Activated naive CD8-positive, alpha-beta T cell (primary cell): Measurements from ENCODE around the gene CLBA1.
"Not testable (repeated sequence)": the region's sequence is repeated elsewhere in the genome, so short reads cannot be mapped to it uniquely, and the experiment has no call there.

Experiments used
- H3K27ac Mint-ChIP-seq: one replicate; pipeline ENCODE4 v1.8.0; 2021; ENCODE audit warnings: mixed read lengths
- H3K27me3 Mint-ChIP-seq: one replicate; pipeline ENCODE4 v1.8.0; 2021; ENCODE audit warnings: mixed read lengths
- H3K36me3 Mint-ChIP-seq: one replicate; pipeline ENCODE4 v1.8.0; 2021; ENCODE audit warnings: mixed read lengths
- H3K4me1 Mint-ChIP-seq: one replicate; pipeline ENCODE4 v1.8.0; 2021; ENCODE audit warnings: low read depth, mixed read lengths
- H3K4me3 Mint-ChIP-seq: one replicate; pipeline ENCODE4 v1.8.0; 2021; ENCODE audit warnings: mild to moderate bottlenecking, mixed read lengths
- H3K9me3 Mint-ChIP-seq: one replicate; pipeline ENCODE4 v1.8.0; 2021; ENCODE audit warnings: low read depth, mixed read lengths

The CLBA1 gene

DNA sequence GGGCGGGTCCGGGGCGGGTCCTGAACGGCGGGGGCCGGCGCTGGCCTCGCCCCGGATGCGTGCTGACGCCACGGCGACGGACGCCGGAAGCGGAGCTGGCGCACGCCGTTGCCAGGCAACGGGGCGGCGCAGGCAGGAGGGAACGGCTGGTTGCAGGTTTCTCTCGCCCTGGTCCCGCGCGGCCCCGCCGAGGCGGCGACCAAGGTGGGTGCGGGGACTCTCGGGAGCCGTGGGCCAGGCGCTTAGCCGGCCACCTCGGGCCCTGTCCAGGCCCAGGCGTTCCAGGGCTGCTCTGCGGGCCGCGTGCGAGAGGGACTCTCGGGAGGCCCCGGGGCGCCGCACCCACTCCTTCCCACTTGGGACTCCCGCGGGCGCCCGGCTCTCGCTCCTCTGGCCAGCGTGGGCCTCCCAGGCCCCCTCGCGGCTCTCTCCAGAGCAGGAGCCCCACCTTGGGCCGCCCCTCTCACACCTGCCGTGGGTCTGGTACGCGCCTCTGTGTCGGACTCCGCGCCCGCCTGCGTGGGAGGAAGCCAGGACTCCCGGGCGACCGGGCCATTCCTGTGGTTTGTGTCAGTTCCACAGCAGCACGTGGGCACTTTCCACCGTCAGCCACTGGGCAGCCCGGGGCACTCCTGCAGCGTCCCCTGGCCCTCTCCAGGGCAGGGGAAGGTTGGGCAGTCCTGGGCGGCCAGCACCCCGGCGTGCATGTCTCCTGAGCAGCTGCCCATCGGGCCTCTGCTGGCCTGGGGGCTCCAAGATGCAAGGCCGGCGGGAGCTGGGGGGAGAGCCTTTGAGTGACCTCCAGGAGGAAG is at the start of gene CLBA1:
Gene CLBA1, plus strand, starts transcription at position 114 of the 812 bp plus-strand sequence. Its CDS starts 644 bp downstream, at position 758.
- no peaks in the 10 kb centered on the region for H3K36me3 Mint-ChIP-seq
- no peaks in the 10 kb centered on the region for H3K9me3 Mint-ChIP-seq
- no peak within 1 kb of the TSS for H3K27ac Mint-ChIP-seq
- H3K4me3 Mint-ChIP-seq = peak within 1 kb of the TSS; percentile 77
- H3K4me1 Mint-ChIP-seq = peaks cover 4% of the 10 kb centered on the region
- no peaks in the 10 kb centered on the region for H3K27me3 Mint-ChIP-seq

DNA sequence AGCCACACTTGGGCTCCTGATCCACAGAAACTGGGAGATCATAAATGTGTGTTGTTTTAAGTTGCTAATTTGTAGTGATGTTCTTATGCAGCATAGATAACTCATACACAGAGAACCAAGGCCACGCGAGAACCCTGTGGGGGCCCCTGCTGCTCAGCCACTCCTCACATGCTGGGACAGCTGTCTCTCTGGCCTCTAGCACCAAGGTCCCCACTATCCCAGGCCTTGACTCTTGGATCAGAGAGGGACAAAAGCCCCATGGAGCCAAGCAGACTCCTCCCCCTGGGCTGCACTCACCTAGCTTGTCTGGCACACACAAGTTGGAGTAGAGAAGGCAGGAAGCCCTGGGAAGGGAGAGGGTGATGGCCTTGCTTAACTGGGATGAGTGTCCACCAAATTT is 49.6 kb upstream of the CLBA1 start:
- no peak overlapping the region for H3K4me3 Mint-ChIP-seq
- H3K36me3 Mint-ChIP-seq = no peaks in the 10 kb centered on the region

DNA sequence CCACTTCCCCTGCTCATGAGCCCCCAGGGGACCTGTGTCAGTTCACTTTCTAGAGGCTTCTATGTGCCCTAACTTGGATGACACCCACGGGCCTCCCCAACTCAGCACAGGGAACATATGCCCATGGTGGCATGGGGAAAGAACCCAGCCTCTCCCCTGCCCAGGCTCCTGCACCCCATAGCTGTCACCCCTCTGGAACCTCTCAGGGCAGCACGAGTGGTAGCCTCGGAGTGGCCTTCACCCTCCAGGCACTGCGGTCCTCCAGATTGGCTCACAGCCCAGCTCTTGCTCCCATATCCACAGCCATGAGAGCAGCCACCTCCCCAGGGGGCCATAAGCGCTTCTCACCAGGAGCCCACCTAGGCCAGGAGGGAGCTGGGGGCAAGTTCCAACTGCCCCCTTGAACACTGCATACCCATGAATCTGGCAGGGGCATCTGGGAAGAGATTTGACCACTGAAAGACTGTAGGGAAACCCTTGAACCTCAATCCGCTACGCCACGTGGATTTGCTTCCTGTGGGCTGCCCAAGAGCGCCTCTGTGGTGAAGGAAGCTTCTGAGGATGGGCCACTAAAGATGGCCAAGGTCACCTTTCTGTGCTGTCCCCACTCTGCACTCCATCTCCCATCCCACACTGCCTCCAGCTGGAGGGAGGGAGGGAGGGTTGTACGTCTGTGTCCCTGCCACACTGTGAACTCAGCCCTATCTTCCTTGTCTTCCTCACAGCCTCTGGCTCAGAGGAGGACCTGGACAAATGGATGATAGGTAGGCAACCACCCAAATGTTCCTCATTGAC is 49.0 kb upstream of the CLBA1 start:
- Mint-ChIP-seq H3K27me3 (peaks cover 3% of the 10 kb centered on the region), H3K4me1 (peaks cover 3% of the 10 kb centered on the region)

More for the DNA sequence above, 49.6 kb upstream of the CLBA1 start:
- Mint-ChIP-seq H3K27me3 (peaks cover 3% of the 10 kb centered on the region), H3K4me1 (peaks cover 3% of the 10 kb centered on the region), H3K27ac (peak overlapping the region; percentile 22), H3K9me3 (no peaks in the 10 kb centered on the region)

DNA sequence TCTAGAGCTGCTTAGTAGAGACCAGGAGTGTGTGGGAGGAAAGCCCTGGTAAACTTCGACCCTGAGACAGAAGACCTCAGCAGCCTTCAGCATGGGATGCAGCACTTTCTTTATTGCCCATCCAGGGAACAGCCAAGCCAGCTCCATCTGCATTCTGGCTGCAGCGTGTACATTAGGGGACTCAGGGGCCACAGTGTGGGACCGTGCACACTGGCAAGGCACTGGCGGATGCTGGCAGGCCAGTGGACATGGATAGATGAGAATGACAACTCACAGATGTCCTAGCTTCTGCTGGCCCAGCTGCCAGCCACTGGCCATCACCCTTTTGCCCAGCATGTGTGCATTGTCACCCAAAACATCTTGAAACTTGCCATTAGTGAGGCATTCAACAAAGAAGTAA is 48.4 kb upstream of the CLBA1 start:
- peaks cover 3% of the 10 kb centered on the region for H3K27me3 Mint-ChIP-seq
- peaks cover 3% of the 10 kb centered on the region for H3K4me1 Mint-ChIP-seq
- no peak overlapping the region for H3K4me3 Mint-ChIP-seq
- no peak overlapping the region for H3K27ac Mint-ChIP-seq
- H3K9me3 Mint-ChIP-seq = no peaks in the 10 kb centered on the region
- H3K36me3 Mint-ChIP-seq = no peaks in the 10 kb centered on the region

More for the DNA sequence above, 49.0 kb upstream of the CLBA1 start:
- Mint-ChIP-seq H3K27ac (no peak overlapping the region), H3K9me3 (no peaks in the 10 kb centered on the region), H3K4me3 (no peak overlapping the region), H3K36me3 (no peaks in the 10 kb centered on the region)

DNA sequence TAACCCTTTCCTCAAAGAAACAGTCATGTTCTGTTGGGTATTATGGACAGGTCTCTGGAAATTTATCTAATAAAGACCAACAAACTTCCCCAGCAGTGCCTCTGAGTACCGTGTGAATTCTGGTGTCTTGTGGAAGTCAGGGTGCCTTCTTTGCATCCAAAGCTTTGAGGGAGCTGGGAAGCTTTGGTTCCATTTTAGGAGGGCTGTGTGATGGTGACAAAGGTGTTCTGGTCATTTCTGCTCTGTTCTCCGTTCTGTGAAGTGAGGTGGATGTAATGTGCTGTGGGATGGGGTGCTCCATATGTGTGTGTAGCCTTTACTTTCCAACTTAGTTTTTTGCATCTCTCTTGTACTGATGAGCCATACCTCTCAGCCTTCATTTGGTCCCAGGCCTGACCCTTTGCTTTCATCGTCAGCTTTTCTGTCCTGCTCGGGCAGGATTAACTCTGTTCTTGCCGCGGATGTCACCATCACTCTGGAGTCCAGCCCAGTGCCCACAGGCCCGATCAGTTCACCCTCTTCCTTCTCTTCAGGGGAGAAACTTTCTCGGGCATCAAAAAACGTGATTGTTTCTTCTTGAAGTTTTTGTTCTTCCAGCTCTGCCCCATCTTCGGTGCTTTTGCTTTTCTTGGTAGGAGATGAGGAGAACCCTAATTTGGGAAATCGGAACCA is 47.8 kb upstream of the CLBA1 start:
- Mint-ChIP-seq H3K27ac (no peak overlapping the region), H3K27me3 (peaks cover 3% of the 10 kb centered on the region), H3K36me3 (no peaks in the 10 kb centered on the region), H3K4me1 (peaks cover 3% of the 10 kb centered on the region), H3K9me3 (no peaks in the 10 kb centered on the region), H3K4me3 (no peak overlapping the region)

DNA sequence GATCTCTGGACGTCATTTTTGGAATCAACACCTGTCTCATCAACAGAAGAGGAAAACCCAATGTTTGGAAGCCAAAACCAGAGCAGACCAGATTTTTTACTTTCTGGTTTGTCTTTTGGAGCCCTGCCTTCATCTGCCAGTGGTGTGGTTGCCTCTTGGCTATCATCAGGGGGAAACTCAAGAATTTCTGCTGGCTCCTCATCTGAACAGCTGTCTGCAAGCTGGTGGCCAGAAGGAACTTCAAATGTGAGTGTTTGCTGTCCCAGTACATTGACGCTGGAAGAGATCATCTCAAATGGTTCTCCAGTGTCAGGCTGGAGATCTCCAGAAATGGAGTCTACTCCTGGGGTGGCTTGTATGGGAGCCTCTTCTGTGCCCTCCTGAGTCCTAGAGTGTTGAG is 47.2 kb upstream of the CLBA1 start:
- H3K36me3 Mint-ChIP-seq = no peaks in the 10 kb centered on the region
- H3K9me3 Mint-ChIP-seq = no peaks in the 10 kb centered on the region
- no peak overlapping the region for H3K4me3 Mint-ChIP-seq
- H3K27ac Mint-ChIP-seq = no peak overlapping the region
- peaks cover 3% of the 10 kb centered on the region for H3K4me1 Mint-ChIP-seq
- peaks cover 3% of the 10 kb centered on the region for H3K27me3 Mint-ChIP-seq

DNA sequence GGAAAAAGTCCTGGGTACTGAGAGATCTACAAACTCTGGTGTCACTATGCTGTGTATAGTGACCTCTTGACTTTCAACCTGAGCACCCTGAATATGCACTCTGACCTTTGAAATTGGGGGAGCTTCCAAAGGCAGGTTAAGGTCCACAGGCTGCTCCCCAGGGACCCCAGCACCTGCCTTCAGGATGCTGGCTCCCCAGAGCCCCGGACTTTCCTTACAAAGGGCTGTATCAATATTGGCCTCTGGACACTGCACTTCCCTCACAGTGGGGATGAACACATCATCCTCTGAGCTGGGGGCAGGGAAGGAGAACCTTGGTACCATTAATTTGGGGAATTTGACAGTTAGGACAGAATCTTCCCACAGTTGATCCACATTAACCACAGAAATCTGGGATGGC is 46.6 kb upstream of the CLBA1 start:
- Mint-ChIP-seq H3K36me3 (no peaks in the 10 kb centered on the region), H3K4me1 (peaks cover 3% of the 10 kb centered on the region), H3K27me3 (peaks cover 3% of the 10 kb centered on the region), H3K4me3 (no peak overlapping the region), H3K9me3 (no peaks in the 10 kb centered on the region), H3K27ac (no peak overlapping the region)

DNA sequence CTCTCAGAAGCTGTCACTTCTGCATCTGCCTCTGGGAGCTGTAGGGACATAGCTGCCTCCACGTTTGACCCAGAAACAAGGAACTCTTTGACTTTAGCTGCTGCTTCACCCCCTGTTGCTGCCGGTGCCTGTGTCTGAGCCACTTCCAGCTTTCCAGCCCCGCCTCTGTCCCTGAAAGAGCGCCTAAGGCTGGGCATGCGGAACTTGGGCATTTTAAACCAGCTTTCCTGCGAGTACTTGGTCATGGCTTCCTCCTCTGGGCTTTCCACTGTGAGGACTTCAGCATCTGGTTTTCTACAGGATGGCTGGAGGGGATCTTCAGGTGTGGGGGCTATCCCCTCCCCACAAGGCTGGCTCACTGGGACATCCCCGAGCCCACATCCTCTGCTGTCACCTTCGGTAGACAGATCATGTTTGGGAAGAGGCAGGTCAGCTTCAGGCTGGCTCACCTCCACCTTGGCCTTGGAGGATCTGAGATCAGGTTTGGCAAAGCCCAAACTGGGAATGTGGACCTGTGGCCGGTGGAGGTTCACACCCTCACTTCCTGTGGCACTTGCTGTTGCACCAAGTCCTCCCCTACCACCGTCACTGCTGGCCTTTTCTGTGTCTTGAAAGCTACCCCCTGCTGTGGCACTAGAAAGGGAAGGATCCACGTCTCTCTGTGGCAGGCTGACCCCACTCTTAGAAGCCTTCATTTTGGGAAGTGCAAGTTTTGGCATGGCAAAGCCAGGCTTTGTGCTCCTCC is 45.8 kb upstream of the CLBA1 start:
- no peak overlapping the region for H3K27ac Mint-ChIP-seq
- no peak overlapping the region for H3K4me3 Mint-ChIP-seq
- no peaks in the 10 kb centered on the region for H3K9me3 Mint-ChIP-seq
- no peaks in the 10 kb centered on the region for H3K27me3 Mint-ChIP-seq
- H3K36me3 Mint-ChIP-seq = no peaks in the 10 kb centered on the region
- no peaks in the 10 kb centered on the region for H3K4me1 Mint-ChIP-seq

DNA sequence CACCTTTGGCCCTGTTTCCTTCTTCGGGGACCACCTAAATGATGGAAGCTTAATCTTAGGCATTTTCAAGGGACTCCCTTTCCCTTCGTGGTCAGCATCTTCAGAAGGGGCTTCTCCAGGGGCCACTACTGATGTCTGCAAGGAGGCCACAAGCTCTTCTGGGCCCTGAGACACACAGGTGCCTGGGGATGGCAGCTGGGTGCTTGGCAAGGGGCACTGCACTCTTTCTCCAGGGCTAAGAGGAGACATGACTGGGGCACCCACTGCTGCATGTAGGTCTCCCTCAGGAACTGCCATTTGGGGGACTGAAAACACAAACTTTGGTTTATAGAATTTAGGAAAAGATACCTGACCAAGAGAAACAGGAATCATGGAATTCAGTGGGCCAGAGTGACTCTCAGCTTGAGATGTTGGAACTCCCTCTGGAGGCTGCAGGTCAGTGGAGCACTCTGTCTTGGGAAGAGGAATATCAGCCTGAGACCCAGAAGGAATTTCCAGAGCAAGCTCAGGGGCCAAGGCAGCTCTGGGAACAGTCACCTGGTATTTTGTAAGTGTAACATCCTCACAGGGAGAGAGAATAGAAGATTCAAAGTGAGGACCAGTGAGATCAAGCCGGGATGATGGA is 45.0 kb upstream of the CLBA1 start:
- no peak overlapping the region for H3K27ac Mint-ChIP-seq
- no peaks in the 10 kb centered on the region for H3K9me3 Mint-ChIP-seq
- no peak overlapping the region for H3K4me3 Mint-ChIP-seq
- no peaks in the 10 kb centered on the region for H3K27me3 Mint-ChIP-seq
- H3K36me3 Mint-ChIP-seq = no peaks in the 10 kb centered on the region
- H3K4me1 Mint-ChIP-seq = no peaks in the 10 kb centered on the region

DNA sequence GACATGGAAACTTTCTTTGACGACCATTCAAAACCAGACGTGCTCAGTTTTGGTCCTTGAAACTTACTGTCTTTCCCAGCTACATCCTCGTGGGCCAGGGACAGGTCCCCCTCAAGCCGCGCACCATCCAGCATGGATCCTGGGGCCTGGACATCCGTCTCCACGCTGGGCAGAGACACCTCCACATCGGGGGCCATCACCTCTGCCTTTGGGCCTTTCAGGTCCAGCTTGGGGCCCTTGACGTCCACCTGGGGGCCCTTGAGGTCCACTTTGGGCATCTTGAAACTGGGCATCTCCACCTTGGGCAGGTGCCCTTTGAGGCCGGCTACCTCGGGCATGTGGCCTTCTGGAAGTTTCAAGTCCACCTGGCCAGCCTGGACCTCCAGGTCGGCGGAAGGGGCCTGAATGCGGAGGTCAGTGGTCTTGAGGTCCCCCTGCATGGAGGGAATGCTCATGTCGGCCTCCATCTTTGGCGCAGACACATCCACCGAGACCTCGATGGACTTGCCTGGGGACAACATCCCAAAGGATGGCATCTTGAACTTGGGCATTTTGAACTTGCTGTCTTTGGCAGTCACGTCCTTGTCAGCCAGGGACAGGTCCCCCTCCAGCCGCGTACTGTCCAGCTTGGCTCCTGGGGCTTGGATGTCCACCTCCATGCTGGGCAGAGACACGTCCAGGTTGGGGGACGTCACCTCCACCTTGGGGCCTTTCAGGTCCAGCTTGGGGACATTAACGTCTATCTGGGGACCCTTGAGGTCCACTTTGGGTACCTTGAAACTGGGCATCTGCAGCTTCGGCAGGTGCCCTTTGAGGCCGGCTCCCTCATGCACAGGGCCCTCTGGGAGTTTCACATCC is 43.9 kb upstream of the CLBA1 start:
- Mint-ChIP-seq H3K9me3 (no peaks in the 10 kb centered on the region), H3K27me3 (no peaks in the 10 kb centered on the region), H3K4me3 (no peak overlapping the region), H3K36me3 (no peaks in the 10 kb centered on the region), H3K27ac (no peak overlapping the region), H3K4me1 (no peaks in the 10 kb centered on the region)

DNA sequence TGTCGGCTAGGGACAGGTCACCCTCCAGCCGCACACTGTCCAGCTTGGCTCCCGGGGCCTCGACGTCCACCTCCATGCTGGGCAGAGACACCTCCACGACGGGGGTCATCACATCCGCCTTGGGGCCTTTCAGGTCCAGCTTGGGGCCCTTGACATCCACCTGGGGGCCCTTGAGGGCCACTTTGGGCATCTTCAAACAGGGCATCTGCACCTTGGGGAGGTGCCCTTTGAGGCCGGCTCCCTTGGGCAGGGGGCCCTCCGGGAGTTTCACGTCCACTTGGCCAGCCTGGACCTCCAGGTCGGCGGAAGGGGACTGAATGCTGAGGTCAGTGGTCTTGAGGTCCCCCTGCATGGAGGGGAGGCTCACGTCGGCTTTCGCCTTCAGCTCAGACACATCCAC is 43.0 kb upstream of the CLBA1 start:
- Mint-ChIP-seq H3K27me3 (no peaks in the 10 kb centered on the region), H3K4me1 (no peaks in the 10 kb centered on the region), H3K27ac (no peak overlapping the region), H3K4me3 (no peak overlapping the region), H3K36me3 (no peaks in the 10 kb centered on the region), H3K9me3 (no peaks in the 10 kb centered on the region)

DNA sequence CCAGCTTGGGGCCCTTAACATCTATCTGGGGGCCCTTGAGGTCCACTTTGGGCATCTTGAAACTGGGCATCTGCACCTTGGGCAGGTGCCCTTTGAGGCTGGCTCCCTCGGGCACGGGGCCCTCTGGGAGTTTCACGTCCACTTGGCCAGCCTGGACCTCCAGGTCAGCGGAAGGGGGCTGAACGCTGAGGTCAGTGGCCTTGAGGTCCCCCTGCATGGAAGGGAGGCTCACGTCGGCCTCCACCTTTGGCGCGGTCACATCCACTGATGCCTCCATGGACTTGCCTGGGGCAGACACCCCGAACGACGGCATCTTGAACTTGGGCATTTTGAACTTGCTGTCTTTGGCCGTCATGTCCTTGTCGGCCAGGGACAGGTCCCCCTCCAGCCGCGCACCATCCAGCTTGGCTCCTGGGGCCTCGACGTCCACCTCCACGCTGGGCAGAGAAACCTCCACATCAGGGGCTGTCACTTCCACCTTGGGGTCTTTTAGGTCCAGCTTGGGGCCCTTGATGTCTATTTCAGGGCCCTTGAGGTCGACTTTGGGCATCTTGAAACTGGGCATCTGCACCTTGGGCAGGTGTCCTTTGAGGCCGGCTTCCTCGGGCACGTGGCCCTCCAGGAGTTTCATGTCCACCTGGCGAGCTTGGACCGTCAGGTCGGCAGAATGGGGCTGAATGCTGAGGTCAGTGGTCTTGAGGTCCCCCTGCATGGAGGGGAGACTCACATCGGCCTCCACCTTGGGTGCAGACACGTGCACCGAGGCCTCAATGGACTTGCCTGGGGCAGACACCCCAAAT is 42.2 kb upstream of the CLBA1 start:
- H3K4me1 Mint-ChIP-seq, H3K36me3 Mint-ChIP-seq, H3K9me3 Mint-ChIP-seq, H3K27me3 Mint-ChIP-seq, H3K4me3 Mint-ChIP-seq, H3K27ac Mint-ChIP-seq: not testable (repeated sequence)

DNA sequence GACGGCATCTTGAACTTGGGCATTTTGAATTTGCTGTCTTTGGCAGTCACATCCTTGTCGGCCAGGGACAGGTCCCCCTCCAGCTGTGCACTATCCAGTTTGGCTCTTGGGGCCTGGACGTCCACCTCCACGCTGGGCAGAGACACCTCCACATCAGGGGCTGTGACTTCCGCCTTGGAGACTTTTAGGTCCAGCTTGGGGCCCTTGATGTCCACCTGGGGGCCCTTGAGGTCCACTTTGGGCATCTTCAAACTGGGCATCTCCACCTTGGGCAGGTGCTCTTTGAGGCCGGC is 41.6 kb upstream of the CLBA1 start:
- not testable (repeated sequence) for H3K36me3 Mint-ChIP-seq, H3K4me1 Mint-ChIP-seq, H3K27me3 Mint-ChIP-seq, H3K27ac Mint-ChIP-seq, H3K4me3 Mint-ChIP-seq, H3K9me3 Mint-ChIP-seq
